ENCODE data around the gene STARD3. TPM values are rescaled to one million over a fixed set of nuclear protein-coding genes. Genes with fewer than 3 reads are reported as not detected.

STARD3 gene
- total and polyA plus RNA-seq, 9 of the 15 experiments (the other 6 are each of a cell fraction or from before 2014, with no cell fraction given) = 0.63 to 87.0 (median 46.0) TPM

DNA sequence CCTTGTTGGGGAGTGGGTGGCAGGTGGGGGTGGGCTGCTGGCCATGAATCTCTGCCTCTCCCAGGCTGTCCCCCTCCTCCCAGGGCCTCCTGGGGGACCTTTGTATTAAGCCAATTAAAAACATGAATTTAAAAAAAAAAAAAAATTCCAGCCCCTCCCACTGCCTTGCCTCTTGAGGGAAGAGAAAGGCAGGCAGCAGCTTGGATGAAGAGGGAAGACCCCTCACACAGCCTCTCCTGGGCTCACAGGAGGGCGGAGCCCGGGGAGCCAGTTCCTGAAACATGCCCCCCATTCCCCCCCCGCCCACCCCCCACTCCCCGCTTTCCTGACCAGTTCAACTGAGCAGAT, 26.4 kb downstream of the STARD3 start:
- no peak overlapping the region for H2AFZ ChIP-seq (ENCODE audit: low read depth, low read length)
- no peak overlapping the region for H3K4me3 ChIP-seq
- H3K27ac ChIP-seq (ENCODE audit: extremely low read depth, low read depth, low read length) = no peak overlapping the region
- TF ChIP-seq, protein P1, sequence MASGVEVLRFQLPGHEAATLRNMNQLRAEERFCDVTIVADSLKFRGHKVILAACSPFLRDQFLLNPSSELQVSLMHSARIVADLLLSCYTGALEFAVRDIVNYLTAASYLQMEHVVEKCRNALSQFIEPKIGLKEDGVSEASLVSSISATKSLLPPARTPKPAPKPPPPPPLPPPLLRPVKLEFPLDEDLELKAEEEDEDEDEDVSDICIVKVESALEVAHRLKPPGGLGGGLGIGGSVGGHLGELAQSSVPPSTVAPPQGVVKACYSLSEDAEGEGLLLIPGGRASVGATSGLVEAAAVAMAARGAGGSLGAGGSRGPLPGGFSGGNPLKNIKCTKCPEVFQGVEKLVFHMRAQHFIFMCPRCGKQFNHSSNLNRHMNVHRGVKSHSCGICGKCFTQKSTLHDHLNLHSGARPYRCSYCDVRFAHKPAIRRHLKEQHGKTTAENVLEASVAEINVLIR (CRISPR knock-in tag; IDR thresholded peaks at IDR 0.05) = no peak
- TF ChIP-seq CTBP1 (IDR thresholded peaks at IDR 0.05; ENCODE audit: borderline replicate concordance) = no peak
- no peak for TF ChIP-seq HNRNPLL (IDR thresholded peaks at IDR 0.05; ENCODE audit: low read depth, low read length, poor library complexity, severe bottlenecking)
- TF ChIP-seq TEAD4 (IDR thresholded peaks at IDR 0.05; ENCODE audit: low read length) = no peak
- TF ChIP-seq TEAD4 (CRISPR knock-in tag; IDR thresholded peaks at IDR 0.05; ENCODE audit: borderline replicate concordance) = no peak
- TF ChIP-seq, protein P2, sequence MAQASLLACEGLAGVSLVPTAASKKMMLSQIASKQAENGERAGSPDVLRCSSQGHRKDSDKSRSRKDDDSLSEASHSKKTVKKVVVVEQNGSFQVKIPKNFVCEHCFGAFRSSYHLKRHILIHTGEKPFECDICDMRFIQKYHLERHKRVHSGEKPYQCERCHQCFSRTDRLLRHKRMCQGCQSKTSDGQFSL (CRISPR knock-in tag; IDR thresholded peaks at IDR 0.05) = no peak
- TF ChIP-seq, protein P2 (tag; IDR thresholded peaks at IDR 0.05) = peak in 1 of 2 experiments; percentile 26; a peak in 1 of 4 replicates
- no peak for TF ChIP-seq PHF20 (IDR thresholded peaks at IDR 0.05; ENCODE audit: partially characterized antibody)
- no peak for TF ChIP-seq ARNT (IDR thresholded peaks at IDR 0.05)
- TF ChIP-seq NRF1 (conservative IDR thresholded peaks at IDR 0.05 in 1 of 2, IDR thresholded peaks at IDR 0.05 in 1 of 2) = no peak
- peak; percentile 46; the same call in 1 of the 2 replicates for TF ChIP-seq ZBTB7A (IDR thresholded peaks at IDR 0.05; ENCODE audit: borderline replicate concordance, control insufficient read depth, low read depth, low read length)
- TF ChIP-seq, protein P3, sequence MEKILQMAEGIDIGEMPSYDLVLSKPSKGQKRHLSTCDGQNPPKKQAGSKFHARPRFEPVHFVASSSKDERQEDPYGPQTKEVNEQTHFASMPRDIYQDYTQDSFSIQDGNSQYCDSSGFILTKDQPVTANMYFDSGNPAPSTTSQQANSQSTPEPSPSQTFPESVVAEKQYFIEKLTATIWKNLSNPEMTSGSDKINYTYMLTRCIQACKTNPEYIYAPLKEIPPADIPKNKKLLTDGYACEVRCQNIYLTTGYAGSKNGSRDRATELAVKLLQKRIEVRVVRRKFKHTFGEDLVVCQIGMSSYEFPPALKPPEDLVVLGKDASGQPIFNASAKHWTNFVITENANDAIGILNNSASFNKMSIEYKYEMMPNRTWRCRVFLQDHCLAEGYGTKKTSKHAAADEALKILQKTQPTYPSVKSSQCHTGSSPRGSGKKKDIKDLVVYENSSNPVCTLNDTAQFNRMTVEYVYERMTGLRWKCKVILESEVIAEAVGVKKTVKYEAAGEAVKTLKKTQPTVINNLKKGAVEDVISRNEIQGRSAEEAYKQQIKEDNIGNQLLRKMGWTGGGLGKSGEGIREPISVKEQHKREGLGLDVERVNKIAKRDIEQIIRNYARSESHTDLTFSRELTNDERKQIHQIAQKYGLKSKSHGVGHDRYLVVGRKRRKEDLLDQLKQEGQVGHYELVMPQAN (IDR thresholded peaks at IDR 0.05; ENCODE audit: borderline replicate concordance) = no peak
- TF ChIP-seq MTA3 (IDR thresholded peaks at IDR 0.05; ENCODE audit: borderline replicate concordance) = no peak
- no peak for TF ChIP-seq ZNF644 (tag; IDR thresholded peaks at IDR 0.05; ENCODE audit: low read depth)
- TF ChIP-seq NFYB (IDR thresholded peaks at IDR 0.05; ENCODE audit: extremely low read depth, insufficient read length) = no peak
- no peak for TF ChIP-seq NCOA2 (IDR thresholded peaks at IDR 0.05; ENCODE audit: partially characterized antibody in 2 of 2)
- TF ChIP-seq ELF1 (tag; IDR thresholded peaks at IDR 0.05) = no peak
- TF ChIP-seq GATAD2A (IDR thresholded peaks at IDR 0.05) = no peak
- no peak for TF ChIP-seq ZNF212 (CRISPR knock-in tag; IDR thresholded peaks at IDR 0.05)
- TF ChIP-seq MAFG (tag; conservative IDR thresholded peaks at IDR 0.05) = no peak
- TF ChIP-seq MAFF (IDR thresholded peaks at IDR 0.05; ENCODE audit: low read length) = no peak

More for the DNA sequence above, 26.4 kb downstream of the STARD3 start:
- Histone ChIP-seq H3K79me2 (ENCODE audit: control insufficient read depth, insufficient read depth, low read length) (0 out of 3 replicates have a peak, but pooled peaks cover 2% of the 10 kb centered on the region), H3K9me3 (replicated peaks; ENCODE audit: control insufficient read depth, insufficient read depth, low read depth, low read length) (no peaks in the 10 kb centered on the region), H3K36me3 (ENCODE audit: control insufficient read depth, insufficient read depth, low read length) (peaks cover 47% of the 10 kb centered on the region; the same call in 1 of the 3 replicates), H3K27me3 (ENCODE audit: control insufficient read depth in 2 of 2, insufficient read depth in 2 of 2, low read length in 2 of 2) (no peaks in the 10 kb centered on the region), H3K9ac (ENCODE audit: insufficient read depth in 1 of 2, low read depth in 2 of 2, low read length in 2 of 2) (no peak overlapping the region), H3K9me1 (ENCODE audit: control insufficient read depth, insufficient read depth, low read length) (no peaks in the 10 kb centered on the region), H3K4me1 (replicated peaks in 1 of 2; ENCODE audit: control insufficient read depth in 2 of 2, insufficient read depth in 2 of 2, low read length in 2 of 2) (peaks cover 25 to 82% of the 10 kb centered on the region in 2 experiments), H4K20me1 (replicated peaks; ENCODE audit: control insufficient read depth, insufficient read depth, low read length) (no peaks in the 10 kb centered on the region), H3K4me2 (ENCODE audit: insufficient read depth, low read length) (no peak overlapping the region)
- in situ Hi-C loops (cut with MboI) = no loop called here
- CTCF ChIA-PET (ENCODE audit: low intra/inter-chr PET ratio) = interaction anchor here (0.7 kb wide), 1 partner anchor 10 kb away, joined by 3 read pairs; no protein-coding TSS in a partner anchor
- intact Hi-C loops (cut with micrococcal nuclease) = no loop called here
- FAIRE-seq = no peak
- no peak for ATAC-seq
- peak in 2 of 4 experiments; percentile 45 to 46 for DNase-seq (ENCODE audit: extremely low read depth in 1 of 4, low spot score in 3 of 4)
- POLR2A ChIA-PET = interaction anchor here (0.7 to 1.0 kb wide), 3 partner anchors 12 to 25 kb away, joined by 3 to 4 read pairs (median 4); partner anchors contain the start of gene PGAP3
- BruUV-seq (replicated peaks) = no TSS peak
- 35% methylated on average over 3 of the region's 4 CpGs for WGBS (ENCODE audit: insufficient coverage, low coverage, missing lambda C conversion rate)
